NCI-H524 (cell line): ENCODE measurements around the gene ATG4B.
"Not testable (repeated sequence)": the region's sequence is repeated elsewhere in the genome, so short reads cannot be mapped to it uniquely, and the experiment has no call there.

Experiments
- DNase-seq, 2 experiments: peaks; one replicate each; lab custom pipeline; 2025; lab: John Stamatoyannopoulos, UW

The ATG4B gene

DNA sequence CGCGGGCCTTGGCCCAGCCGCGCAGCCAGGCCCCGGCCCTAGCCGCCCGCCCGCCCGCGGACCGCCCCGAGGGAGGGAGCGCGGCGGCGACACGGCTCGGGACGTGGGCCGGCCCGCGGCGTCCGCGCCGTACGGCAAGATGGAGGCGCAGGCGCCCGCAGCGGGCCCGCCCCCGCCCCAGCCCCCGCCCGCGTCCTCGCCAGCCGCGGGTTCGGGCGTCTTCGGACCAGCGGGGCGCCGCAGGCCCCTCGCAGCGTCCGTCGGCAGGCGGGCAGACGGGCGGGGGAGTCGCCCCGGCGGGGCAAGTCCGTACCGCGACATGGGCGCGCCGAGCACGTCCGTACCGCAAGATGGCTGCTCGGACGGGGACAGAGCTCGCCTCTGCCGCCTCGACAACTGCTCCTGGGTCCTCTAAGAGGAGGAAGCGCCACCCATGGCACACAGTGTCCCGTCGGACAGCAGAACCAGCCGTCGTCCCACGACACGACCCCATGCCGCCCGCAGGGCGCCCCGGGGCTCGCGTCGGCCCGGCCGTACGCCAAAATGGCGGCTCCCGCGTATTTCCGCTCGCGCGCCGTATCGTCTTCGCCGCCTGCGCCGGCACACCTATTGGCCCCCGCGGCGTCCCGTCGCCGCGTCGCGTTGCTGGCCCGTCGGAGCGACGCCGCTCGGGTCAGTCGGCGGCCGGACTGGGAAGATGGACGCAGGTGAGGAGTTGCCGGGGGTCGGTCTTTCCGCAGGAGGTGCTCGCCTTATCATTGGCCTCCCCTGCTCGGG is at the start of gene ATG4B, which contains the start of gene THAP4:
Gene ATG4B, plus strand, starts transcription at position 676 of the 777 bp plus-strand sequence. Its CDS starts 22 bp downstream, at position 698.
Gene THAP4, minus strand, starts transcription at position 141 of the 777 bp plus-strand sequence. CDS start 141 bp downstream, outside the sequence.
- DNase-seq: peak; percentile 51 to 80

DNA sequence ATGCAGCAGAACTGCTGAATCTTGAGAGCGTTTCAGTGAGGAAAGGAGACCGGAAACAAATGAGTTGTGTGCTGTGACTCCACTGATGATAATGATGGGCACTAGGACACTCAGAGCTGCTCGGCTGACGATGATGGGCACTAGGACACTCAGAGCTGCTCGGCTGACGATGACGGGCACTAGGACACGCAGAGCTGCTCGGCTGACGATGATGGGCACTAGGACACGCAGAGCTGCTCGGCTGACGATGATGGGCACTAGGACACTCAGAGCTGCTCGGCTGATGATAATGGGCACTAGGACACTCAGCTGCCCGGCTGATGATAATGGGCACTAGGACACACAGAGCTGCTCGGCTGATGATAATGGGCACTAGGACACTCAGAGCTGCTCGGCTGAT is 47.6 kb upstream of the ATG4B start:
- DNase-seq: not testable (repeated sequence)

DNA sequence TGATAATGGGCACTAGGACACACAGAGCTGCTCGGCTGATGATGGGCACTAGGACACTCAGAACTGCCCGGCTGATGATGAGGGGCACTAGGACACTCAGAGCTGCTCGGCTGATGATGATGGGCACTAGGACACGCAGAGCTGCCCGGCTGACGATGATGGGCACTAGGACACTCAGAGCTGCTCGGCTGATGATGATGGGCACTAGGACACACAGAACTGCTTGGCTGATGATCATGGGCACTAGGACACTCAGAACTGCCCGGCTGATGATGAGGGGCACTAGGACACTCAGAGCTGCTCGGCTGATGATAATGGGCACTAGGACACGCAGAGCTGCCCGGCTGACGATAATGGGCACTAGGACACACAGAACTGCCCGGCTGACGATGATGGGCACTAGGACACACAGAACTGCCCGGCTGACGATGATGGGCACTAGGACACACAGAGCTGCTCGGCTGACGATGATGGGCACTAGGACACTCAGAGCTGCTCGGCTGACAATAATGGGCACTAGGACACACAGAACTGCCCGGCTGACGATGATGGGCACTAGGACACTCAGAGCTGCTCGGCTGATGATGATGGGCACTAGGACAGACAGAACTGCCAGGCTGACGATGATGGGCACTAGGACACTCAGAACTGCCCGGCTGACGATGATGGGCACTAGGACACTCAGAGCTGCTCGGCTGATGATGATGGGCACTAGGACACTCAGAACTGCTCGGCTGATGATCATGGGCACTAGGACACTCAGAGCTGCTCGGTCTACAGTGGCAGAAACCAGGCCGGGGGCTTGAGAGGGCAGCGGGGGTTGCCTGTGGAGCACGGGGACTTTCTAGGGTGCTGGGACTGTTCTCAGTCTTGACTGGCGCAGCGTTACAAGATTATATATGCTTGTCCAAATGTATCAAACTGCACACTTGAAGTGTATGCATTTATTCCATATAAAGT is 46.7 kb upstream of the ATG4B start:
- DNase-seq: not testable (repeated sequence)

DNA sequence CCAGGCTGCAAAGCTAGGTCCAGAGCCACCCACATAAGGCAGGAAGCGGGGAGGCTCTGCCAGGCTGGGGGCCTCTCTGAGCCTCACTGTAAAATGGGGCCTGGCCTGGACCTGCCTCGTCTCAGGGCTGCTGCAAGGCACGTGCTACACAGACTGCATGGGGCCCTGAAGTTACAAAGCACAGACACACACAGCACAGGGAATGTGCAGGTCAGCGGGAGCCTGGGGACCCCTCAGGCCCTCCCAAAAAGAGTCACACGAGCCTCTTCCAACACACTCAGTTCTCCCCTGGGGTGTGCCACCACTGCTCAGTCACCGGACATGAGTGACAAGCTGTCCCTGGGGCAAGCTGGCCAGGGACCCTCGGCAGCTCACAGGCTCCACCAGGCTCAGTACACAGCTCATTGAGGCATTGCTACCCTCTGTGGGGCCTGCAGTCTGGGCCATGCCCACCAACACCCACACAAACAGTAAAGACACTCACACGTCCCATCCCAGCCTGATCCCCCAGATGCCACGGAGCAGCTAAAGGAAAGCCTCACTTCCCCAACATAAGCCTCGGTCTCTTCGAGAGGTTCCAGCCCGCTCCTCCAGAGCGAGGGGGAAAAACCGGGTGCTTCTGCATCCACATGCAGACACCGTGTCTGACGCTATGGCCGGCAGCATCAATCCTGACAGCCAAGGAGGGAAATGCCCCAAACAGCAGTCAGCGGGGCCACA is 45.2 kb upstream of the ATG4B start:
- DNase-seq: no peak

DNA sequence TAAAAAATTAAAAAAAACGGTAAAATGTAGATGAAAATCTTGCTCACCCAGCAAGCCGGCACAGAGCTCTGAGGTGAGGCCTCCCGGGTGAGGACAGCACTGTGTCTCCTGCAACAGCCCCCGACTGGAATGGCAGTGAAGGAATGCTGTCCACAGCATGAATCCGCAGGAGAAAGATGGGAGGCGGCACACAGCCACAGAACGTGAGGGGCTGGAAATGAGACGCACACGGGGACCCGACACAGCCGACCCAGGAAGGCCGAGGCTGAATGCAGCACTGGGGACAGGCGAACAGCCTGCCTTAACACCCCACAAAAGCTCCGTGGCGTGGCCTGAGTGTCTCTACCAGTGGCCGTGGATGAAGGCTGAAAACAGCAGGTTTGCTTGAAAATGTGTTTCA is 44.2 kb upstream of the ATG4B start:
- DNase-seq: no peak

DNA sequence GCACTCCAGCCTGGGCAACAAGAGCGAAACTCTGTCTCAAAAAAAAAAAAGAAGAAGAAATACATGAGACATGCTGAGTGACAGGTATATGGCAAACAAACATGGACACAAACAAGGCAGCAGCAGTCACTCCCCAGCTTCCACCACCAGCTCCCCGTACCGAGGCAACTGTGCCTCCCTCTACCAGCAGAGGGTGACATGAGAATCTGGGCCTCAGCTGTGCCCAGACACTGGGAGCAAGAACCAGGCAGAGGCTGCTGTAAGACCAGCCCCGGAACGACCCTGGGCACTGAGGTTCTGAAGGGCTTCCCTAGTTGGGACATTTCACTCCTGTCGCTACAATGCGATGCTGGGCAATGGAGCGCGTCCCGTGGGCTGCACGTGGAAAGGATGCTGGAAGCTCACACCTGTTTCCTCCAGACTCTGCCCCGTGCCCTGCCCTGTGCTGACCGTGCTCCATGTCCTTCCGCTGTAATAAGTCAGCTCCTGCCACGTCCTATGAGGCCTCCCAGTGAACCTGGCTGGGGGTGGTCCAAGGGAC is 41.8 kb upstream of the ATG4B start:
- DNase-seq: no peak

DNA sequence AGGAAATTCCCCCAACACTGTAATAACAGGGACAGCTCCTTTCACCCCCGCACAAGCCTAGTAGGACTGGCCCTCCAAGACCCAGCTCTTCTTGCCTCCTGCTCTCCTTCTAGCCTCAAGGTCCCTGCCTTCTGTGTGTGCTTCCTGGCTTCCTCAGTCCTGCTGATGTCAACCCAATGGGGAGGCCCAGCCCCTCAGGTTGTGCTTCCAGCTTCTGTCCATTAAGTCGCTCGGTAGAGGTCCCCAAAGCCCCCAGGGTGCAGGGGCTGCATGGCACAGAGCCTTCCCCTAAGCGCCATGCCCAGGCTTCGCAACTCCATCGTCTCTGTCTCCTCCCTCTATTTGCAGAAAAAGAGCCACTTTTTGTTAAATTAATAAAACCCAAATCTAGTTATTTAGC is 39.9 kb upstream of the ATG4B start:
- no peak for DNase-seq

DNA sequence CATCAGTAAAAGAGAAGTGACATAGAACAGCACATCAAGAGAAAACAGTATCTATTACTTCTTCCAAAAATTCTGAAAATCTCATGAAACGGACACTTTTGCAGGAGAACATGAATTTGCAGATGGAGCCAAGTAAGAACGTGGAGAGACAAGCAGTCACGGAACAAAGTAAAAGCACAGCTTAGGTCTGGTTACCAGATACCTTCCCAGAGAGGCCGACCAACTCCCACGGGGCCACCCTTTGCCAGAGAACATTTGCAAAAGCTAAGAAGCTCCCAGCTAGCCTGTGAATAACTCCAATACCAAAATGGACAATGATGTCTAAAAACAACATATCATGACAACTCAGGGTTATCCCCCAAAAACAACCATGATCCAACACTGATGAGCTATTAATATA is 39.4 kb upstream of the ATG4B start:
- DNase-seq: no peak

DNA sequence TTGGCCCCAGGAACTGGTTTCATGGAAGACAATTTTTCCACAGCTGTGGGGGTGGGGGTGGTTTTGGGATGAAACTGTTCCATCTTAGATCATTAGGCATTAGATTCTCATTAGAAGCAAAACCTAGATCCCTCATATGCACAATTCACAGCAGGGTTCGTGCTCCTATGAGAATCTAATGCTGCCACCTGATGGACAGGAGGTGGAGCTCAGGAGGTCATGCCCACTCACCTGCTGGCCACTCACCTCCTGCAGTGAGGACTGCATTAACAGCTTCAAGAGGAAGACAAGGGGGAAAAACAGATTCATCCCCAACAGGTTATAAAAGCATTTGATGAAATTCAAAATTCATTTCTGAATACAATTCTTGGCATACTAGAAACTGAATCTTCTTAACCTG is 39.0 kb upstream of the ATG4B start:
- peak in 1 of 2 experiments; percentile 38 for DNase-seq

DNA sequence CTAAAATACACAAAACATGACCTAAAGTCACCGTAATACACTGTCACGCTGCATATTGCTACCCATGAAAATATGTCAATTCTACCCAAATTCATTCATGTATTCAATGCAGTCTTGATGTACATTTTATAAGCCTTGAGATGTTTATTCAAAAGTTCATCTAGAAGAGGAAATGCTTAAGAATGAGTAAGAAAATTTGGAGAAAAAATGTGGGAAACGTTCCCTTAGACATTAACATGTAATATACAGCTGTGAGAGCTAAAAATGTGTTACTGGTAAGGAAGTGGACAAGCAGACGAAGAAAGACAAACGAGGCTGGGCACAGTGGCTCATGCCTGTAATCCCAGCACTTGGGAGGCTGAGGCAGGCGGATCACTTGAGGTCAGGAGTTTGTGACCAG is 37.9 kb upstream of the ATG4B start:
- no peak for DNase-seq

DNA sequence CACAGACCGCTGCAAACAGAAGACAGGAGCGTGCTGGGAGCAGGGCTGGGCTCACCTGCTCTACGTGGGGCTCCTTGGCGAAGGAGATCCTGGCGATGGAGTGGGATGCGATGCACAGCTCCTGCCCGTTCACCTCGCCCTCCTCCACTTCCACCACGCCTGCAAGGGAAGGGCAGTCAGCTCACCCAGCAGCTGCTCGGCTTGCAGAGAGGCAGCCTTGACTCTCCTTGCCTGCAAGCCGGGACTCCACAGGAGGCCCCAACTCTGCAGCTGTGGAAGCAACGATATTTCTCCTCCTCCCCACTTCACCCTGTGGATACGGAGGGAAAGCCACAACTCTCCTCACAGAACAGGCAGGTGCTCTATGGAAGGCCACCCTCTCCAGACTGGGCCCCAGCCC is 35.7 kb upstream of the ATG4B start:
- no peak for DNase-seq

DNA sequence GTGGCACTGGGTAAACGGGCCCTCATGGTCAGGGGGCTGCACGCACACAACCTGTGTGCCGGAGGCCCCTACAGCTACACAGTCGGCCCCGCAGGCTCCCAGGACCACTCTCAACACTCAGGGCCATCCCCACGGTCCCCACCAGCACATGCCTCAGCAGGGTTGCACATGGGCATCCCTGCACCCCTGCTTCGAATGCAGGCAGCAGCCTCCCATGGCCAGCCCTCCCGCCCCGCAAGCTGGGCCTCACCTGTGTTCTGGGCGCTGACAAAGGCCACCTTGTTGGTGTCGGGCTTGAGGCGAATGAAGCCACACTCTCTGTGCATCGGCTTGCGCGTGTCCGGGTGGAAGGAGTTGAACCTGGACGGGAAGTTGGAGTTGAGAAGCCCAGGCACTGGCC is 34.8 kb upstream of the ATG4B start:
- no peak for DNase-seq

DNA sequence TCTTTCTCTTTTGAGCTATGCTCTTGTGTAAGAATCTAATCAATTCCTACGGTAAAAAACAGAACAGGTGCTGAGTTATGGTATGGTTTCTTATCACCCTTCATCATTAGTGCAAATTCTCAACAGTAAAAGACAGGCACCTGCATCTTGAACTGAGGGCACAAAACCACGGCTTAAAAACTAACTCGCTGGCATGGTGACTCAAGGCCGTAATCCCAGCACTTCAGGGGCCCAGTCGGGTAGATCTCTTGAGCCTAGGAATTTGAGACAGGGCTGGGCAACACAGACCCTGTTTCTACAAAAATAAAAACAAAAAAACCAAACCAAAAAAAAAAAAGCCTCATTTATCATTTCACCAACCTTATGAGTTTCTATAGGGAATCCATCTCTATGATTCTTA is 33.8 kb upstream of the ATG4B start:
- no peak for DNase-seq

DNA sequence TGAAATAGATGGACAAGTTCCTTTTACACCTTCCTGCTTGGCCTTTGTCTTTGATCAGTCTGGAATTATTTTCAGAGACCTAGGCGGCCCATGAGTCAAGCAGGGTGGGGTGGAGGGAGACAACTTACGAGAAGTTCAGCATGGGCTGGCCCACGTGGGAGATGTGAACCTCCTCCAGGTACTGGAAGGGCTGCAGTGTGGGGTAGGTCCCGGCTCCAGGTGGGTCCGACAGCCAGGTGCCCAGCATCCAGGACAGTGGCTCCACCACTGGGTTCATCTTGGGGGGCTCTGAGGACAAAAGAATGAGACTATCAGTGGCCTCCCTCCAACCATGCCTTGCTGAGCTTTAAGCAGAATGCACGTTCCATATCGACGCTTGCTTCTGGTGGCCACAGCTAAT is 31.3 kb upstream of the ATG4B start:
- DNase-seq: no peak

DNA sequence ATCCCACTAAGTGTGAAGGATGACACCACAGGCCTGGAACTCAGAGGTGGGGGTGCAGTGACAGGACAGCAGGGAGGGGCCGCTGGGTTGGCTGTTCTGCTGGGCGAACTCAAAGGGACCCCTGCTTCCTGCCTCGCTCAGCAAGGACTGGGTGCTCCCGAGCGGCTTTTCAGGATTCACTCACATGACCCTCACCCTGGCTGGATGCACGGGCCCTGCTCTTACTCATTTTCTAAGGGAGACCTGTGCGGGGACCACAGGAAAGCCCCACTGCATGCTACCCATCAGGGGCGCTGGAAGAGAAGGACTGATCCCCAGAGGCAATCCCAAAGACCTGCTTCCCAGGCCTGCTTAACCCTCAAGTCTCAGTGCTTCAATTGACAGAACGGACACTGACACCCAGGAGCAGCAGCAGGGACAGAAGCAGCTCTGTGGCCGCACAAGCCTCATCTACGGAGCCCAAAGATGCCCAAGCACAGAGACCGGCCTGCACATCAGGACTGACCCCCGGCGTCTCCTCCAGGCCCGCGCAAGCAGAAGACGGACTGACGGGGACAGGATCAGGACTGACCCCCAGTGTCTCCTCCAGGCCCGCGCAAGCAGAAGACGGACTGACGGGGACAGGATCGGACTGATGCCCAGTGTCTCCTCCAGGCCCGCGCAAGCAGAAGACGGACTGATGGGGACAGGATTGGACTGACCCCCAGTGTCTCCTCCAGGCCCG is 30.2 kb upstream of the ATG4B start:
- no peak for DNase-seq

DNA sequence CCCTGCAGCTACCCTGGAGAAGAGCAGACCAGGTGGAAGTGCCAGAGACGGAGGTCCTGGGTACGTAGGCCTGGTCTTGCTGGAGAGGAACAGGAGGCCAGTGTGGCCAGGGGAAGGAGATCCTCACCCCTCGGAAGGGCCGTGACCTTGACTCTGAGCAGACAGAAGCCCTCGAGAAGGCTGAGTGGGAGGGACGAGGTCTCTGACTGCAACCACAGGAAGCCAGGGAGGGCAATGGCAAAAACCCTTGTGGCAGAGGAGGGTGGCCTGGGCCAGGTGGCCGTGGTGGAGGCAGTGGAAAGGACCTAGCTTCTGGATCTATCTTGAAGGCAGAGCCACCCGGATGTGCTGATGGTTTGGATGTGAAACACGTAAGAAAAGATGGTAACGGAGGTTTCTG is 28.6 kb upstream of the ATG4B start:
- no peak for DNase-seq

DNA sequence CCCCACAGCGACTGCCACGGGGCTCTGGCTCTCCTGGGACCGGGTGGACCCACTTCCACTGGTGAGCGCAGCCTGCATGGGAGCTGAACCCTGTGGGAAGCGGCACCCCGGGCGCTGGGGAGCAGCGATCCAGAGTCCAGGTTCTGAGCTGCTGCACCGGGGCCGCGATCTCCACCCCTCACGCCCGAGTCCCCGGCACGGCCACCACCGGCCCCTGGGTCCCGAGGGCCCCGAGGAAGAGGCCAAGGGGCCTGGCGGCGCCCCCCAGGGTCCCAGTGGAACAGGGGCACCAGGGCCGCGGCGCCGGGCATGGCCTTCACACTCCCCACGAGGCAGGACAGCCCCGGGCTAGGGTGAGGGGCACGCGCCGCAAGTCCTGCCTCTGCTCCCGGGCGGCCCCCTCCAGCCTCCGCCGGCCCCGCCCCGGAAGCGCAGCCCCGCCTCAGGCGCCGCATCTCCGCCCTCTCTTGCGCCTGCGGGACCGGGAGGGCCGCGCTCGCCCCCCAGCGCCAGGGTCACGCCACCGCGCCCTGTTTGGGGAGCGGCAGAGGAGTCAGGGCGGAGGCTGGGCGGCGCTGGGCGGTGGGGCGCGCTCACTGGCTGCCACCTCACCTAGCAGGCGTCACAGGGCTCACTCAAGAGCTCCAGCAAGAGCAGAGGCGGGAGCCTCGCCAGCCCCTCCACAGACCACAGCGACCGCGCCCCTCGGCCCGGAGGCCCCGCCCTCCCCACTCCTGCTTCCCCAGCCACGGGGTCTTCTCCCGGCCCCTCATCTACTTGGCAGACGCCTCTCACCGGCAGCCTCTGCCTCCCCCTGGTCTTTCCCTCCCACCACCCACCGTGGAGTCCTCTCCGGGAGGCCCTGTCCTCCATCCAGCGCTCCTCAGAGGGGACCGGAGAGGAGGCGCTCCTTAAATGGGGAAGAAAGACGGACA is 27.4 kb upstream of the ATG4B start:
- DNase-seq: peak; percentile 55 to 63

DNA sequence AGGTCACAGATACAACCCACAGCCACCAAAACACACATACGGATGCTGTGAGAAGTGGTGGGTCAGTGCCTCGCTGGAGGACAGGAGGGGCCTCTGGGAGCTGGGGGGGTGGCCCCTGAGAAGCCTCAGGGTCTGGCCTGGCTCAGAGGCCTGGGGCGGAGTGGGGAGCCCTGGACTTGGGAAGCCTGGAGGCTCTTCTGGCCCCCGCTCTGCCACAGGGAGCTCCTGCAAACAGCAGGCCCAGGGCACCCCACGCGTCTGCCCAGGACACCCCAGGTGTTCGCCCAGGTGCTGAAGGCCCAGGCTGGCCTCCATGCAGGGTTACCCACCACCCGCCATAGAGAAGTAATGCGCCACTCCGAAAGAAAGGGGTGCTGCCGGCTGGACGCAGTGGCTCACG is 26.4 kb upstream of the ATG4B start:
- DNase-seq: no peak

DNA sequence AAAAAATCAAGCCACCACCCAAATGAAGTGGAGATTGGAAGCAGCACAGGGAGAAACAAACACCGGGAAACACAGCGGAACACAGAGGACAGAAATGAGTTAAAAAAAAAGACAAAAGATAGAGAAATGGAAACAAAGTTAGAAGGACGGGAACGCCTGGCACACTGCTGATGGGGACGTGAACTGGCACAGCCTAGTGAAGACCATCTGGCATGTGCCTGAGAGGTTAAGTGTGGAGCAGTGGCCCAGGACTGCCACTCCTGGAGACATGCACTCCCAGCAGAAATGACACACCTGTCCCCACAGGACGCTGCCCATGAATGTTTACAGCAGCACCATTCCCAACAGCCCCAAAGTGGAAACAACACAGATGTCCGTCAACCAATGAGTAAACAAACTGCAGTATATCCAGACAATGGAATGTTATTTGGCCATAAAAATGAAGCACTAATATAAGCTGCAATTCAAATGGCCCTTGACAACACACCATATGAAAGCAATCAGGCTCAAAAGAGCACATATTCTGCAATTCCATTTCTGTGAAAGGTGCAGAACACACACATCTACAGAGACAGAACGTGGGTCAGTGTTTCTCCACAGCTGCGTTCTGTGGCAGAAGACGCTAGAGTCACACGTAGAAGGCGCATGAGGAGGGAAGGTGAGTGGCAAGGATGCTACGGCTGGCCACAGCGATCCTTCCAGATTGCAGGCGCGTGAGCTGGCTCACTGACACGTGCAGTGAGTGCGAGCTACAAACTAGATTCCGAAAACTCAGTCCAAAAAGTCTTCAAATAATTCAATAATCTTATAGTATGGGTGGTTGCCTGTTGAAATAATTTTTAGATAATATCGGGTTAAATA is 25.1 kb upstream of the ATG4B start:
- DNase-seq: peak in 1 of 2 experiments; percentile 4
